GM23338 (cell line): ENCODE results near the gene HSD11B1. TPM values are rescaled to one million over a fixed set of nuclear protein-coding genes. Genes with fewer than 3 reads are reported as not detected.

Experiments used
- ATAC-seq: fragments of 200-7000 bp; cut with Tn5 transposase; 3 replicates; pipeline ENCODE4 v1.9.1; 2020
- DNase-seq: peaks from one replicate; pipeline ENCODE4 v3.0.0-alpha.2; 2015; ENCODE audit warnings: low spot score
- H2AFZ ChIP-seq: fragments of 200-600 bp; sonication (generic); 2 replicates; pipeline ENCODE4 v1.8.0; 2016; ENCODE audit warnings: antibody characterized with exemption, mild to moderate bottlenecking, moderate library complexity
- H3F3A ChIP-seq: fragments of 200-600 bp; sonication (generic); replicated peaks from 2 replicates; pipeline ENCODE4 v1.8.0; 2017; ENCODE audit warnings: antibody characterized with exemption, mixed run types, low read depth
- H3K27ac ChIP-seq: fragments of 200-600 bp; sonication (generic); 2 replicates; pipeline ENCODE4 v1.6.1; 2016; ENCODE audit warnings: low read depth
- H3K27me3 ChIP-seq: fragments of 200-600 bp; sonication (generic); 2 replicates; pipeline ENCODE4 v1.8.0; 2016; ENCODE audit warnings: mild to moderate bottlenecking, mixed run types, moderate library complexity; ENCODE audit not compliant: insufficient read depth
- H3K36me3 ChIP-seq: fragments of 200-600 bp; sonication (generic); 2 replicates; pipeline ENCODE4 v1.8.0; 2016; ENCODE audit warnings: mild to moderate bottlenecking; ENCODE audit not compliant: insufficient read depth
- H3K4me1 ChIP-seq: fragments of 200-600 bp; sonication (generic); 2 replicates; pipeline ENCODE4 v1.8.0; 2016; ENCODE audit warnings: mild to moderate bottlenecking, moderate library complexity; ENCODE audit not compliant: insufficient read depth
- H3K4me2 ChIP-seq: fragments of 200-600 bp; sonication (generic); 2 replicates; pipeline ENCODE4 v1.7.1; 2017; ENCODE audit warnings: mixed run types
- H3K4me3 ChIP-seq: fragments of 200-600 bp; sonication (generic); 2 replicates; pipeline ENCODE4 v1.6.1; 2016; ENCODE audit warnings: mixed run types
- H3K79me2 ChIP-seq: fragments of 200-600 bp; sonication (generic); replicated peaks from 2 replicates; pipeline ENCODE4 v1.8.0; 2017; ENCODE audit warnings: mild to moderate bottlenecking; ENCODE audit not compliant: insufficient read depth
- H3K9me2 ChIP-seq: fragments of 200-600 bp; sonication (generic); 2 replicates; pipeline ENCODE4 v1.8.0; 2017; ENCODE audit not compliant: insufficient read depth
- H4K20me1 ChIP-seq: fragments of 200-600 bp; sonication (generic); replicated peaks from 2 replicates; pipeline ENCODE4 v1.8.0; 2017; ENCODE audit warnings: mild to moderate bottlenecking; ENCODE audit not compliant: insufficient read depth
- H3K27ac Mint-ChIP-seq: 2 replicates; pipeline ENCODE4 v1.8.0; 2020; ENCODE audit warnings: inconsistent platforms, mild to moderate bottlenecking, moderate library complexity, mixed read lengths
- H3K27me3 Mint-ChIP-seq: 3 replicates; pipeline ENCODE4 v1.8.0; 2022; ENCODE audit warnings: low read depth, mild to moderate bottlenecking, moderate library complexity, mixed read lengths, inconsistent platforms; ENCODE audit not compliant: insufficient read depth, poor library complexity
- H3K36me3 Mint-ChIP-seq: 3 replicates; pipeline ENCODE4 v1.8.0; 2021; ENCODE audit warnings: low read depth, mild to moderate bottlenecking, inconsistent platforms, moderate library complexity, mixed read lengths
- H3K4me1 Mint-ChIP-seq: 3 replicates; pipeline ENCODE4 v1.8.0; 2020; ENCODE audit warnings: mild to moderate bottlenecking, inconsistent platforms, mixed read lengths
- H3K4me3 Mint-ChIP-seq: 3 replicates; pipeline ENCODE4 v1.8.0; 2021; ENCODE audit warnings: moderate library complexity, mild to moderate bottlenecking, inconsistent platforms, mixed read lengths
- H3K9me3 Mint-ChIP-seq: 3 replicates; pipeline ENCODE4 v1.8.0; 2020; ENCODE audit warnings: moderate library complexity, mild to moderate bottlenecking, inconsistent platforms, mixed read lengths
- EZH2 ChIP-seq: fragments of 200-600 bp; sonication (generic); IDR thresholded peaks from one replicate; pipeline ENCODE4 v1.8.0; 2017; ENCODE audit warnings: antibody characterized with exemption, mild to moderate bottlenecking, low read depth; ENCODE audit not compliant: unreplicated experiment
- NANOG ChIP-seq: IDR thresholded peaks from 2 replicates; pipeline ENCODE4 v1.6.1; 2016; ENCODE audit warnings: antibody characterized with exemption, borderline replicate concordance
- POLR2AphosphoS5 ChIP-seq: IDR thresholded peaks from 2 replicates; pipeline ENCODE4 v1.6.1; 2016; ENCODE audit warnings: antibody characterized with exemption, low read depth
- STAT1 ChIP-seq: IDR thresholded peaks from one replicate; pipeline ENCODE4 v1.6.1; 2016; ENCODE audit warnings: antibody characterized with exemption; ENCODE audit not compliant: unreplicated experiment
- ZNF114 ChIP-seq: fragments of 250-450 bp; sonication (Bioruptor Pico); IDR thresholded peaks from 2 replicates; pipeline ENCODE4 v1.5.0; 2020; ENCODE audit warnings: mild to moderate bottlenecking, moderate library complexity
- ZNF331 ChIP-seq: fragments of 250-450 bp; sonication (Bioruptor Pico); IDR thresholded peaks from 2 replicates; pipeline ENCODE4 v1.5.0; 2020; ENCODE audit warnings: low read depth, mild to moderate bottlenecking, moderate library complexity
- polyA plus RNA-seq: library from polyadenylated mRNA; unstranded; fragments of >200 nt; fragmentation: Nextera tagmentation; extraction: Ambion mirVana; gene quantifications from 2 replicates; pipeline ENCODE4 v1.2.1, GENCODE V29; 2016
- total RNA-seq: library from RNA; depleted of rRNA; stranded (reverse); fragments of >200 nt; shearing (Covaris generic); gene quantifications from 2 replicates; pipeline ENCODE4 v1.2.3, GENCODE V29; 2014
- TF ChIP-seq, protein P1 (sequence below): IDR thresholded peaks from 2 replicates; pipeline ENCODE4 v1.6.1; 2016; ENCODE audit warnings: antibody characterized with exemption
- TF ChIP-seq, protein P2 (sequence below), 2 experiments: fragments of 200-600 bp in 1 of 2; sonication (generic) in 1 of 2; conservative IDR thresholded peaks; 2 replicates each; pipeline versions ENCODE4 v1.5.1 to v1.6.1; 2016 to 2017; ENCODE audit warnings: antibody characterized with exemption in 2 of 2, low read depth in 2 of 2, mild to moderate bottlenecking in 2 of 2, moderate library complexity in 1 of 2

HSD11B1 gene
- total and polyA plus RNA-seq, 2 experiments from 2014 or later = not detected

DNA sequence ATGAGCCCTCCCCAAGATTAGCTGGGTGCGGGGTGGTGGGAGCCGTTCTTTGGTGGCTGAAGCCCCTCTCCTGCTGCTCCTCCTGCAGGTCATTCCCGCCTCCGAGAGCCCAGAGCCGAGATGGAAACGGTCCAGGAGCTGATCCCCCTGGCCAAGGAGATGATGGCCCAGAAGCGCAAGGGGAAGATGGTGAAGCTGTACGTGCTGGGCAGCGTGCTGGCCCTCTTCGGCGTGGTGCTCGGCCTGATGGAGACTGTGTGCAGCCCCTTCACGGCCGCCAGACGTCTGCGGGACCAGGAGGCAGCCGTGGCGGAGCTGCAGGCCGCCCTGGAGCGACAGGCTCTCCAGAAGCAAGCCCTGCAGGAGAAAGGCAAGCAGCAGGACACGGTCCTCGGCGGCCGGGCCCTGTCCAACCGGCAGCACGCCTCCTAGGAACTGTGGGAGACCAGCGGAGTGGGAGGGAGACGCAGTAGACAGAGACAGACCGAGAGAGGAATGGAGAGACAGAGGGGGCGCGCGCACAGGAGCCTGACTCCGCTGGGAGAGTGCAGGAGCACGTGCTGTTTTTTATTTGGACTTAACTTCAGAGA, 29.0 kb upstream of the HSD11B1 start:
- Histone ChIP-seq H3K27ac (no peak overlapping the region), H3K9me2 (peaks cover 10% of the 10 kb centered on the region; the same call in 1 of the 2 replicates), H3K4me2 (peak overlapping the region; percentile 99), H3K4me3 (peak overlapping the region; percentile 83), H3K27me3 (peaks cover 67% of the 10 kb centered on the region), H3F3A (no peaks in the 10 kb centered on the region), H4K20me1 (no peaks in the 10 kb centered on the region), H3K36me3 (no peaks in the 10 kb centered on the region), H3K4me1 (peaks cover 19% of the 10 kb centered on the region), H3K79me2 (no peaks in the 10 kb centered on the region), H2AFZ (peak overlapping the region; percentile 99)
- ATAC-seq = peak; percentile 74
- TF ChIP-seq, protein P1, sequence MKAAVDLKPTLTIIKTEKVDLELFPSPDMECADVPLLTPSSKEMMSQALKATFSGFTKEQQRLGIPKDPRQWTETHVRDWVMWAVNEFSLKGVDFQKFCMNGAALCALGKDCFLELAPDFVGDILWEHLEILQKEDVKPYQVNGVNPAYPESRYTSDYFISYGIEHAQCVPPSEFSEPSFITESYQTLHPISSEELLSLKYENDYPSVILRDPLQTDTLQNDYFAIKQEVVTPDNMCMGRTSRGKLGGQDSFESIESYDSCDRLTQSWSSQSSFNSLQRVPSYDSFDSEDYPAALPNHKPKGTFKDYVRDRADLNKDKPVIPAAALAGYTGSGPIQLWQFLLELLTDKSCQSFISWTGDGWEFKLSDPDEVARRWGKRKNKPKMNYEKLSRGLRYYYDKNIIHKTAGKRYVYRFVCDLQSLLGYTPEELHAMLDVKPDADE = no peak
- no peak for TF ChIP-seq ZNF331
- TF ChIP-seq, protein P2, sequence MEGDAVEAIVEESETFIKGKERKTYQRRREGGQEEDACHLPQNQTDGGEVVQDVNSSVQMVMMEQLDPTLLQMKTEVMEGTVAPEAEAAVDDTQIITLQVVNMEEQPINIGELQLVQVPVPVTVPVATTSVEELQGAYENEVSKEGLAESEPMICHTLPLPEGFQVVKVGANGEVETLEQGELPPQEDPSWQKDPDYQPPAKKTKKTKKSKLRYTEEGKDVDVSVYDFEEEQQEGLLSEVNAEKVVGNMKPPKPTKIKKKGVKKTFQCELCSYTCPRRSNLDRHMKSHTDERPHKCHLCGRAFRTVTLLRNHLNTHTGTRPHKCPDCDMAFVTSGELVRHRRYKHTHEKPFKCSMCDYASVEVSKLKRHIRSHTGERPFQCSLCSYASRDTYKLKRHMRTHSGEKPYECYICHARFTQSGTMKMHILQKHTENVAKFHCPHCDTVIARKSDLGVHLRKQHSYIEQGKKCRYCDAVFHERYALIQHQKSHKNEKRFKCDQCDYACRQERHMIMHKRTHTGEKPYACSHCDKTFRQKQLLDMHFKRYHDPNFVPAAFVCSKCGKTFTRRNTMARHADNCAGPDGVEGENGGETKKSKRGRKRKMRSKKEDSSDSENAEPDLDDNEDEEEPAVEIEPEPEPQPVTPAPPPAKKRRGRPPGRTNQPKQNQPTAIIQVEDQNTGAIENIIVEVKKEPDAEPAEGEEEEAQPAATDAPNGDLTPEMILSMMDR (conservative IDR thresholded peaks at IDR 0.05; ENCODE audit: low read depth in 2 of 2) = 0 out of 4 replicates have a peak, but pooled peaks of 1 of the 2 experiments have one; percentile 2
- TF ChIP-seq NANOG = no peak
- peak; percentile 44 for TF ChIP-seq EZH2
- TF ChIP-seq STAT1 = no peak
- no peak for TF ChIP-seq ZNF114 (CRISPR knock-in tag)
- TF ChIP-seq POLR2AphosphoS5 = no peak
- DNase-seq = peak; percentile 54
- Mint-ChIP-seq H3K36me3 (no peaks in the 10 kb centered on the region), H3K27me3 (peaks cover 41% of the 10 kb centered on the region), H3K4me1 (peaks cover 25% of the 10 kb centered on the region), H3K9me3 (no peaks in the 10 kb centered on the region), H3K4me3 (peak overlapping the region; percentile 79), H3K27ac (no peak overlapping the region)

DNA sequence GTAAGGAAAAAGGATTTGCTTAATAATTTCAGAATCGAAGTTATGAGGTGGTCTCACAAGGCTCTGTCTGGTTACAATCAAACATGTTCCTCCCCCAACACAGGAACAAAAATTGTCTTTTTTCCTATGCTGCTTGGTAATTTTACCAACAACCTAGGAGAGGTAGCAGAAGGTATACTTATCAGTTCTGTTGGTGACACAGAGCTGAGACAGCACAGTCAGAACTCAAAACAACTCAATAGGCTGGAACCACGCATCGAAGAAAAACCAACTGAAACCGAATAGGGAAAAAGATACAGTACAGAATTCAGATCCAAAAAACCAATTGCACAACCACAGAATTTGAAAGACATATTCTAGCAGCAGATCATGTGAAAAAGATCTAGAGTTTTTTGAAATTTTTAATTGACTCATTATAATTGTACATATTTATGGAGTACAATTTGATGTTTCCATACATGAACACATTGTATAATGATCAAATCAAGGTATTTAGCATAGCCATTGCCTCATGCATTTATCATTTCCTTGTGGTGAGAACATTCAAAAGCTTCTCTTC, 25.6 kb upstream of the HSD11B1 start:
- H3K4me1 Mint-ChIP-seq = peaks cover 12% of the 10 kb centered on the region
- no peak overlapping the region for H3K27ac ChIP-seq
- H2AFZ ChIP-seq = no peak overlapping the region
- no peak for ATAC-seq
- H3K36me3 Mint-ChIP-seq = no peaks in the 10 kb centered on the region
- no peaks in the 10 kb centered on the region for H3K9me3 Mint-ChIP-seq
- no peak overlapping the region for H3K4me3 Mint-ChIP-seq
- no peak for DNase-seq
- no peak overlapping the region for H3K4me2 ChIP-seq
- no peaks in the 10 kb centered on the region for H3K9me2 ChIP-seq
- no peaks in the 10 kb centered on the region for H4K20me1 ChIP-seq
- H3K4me3 ChIP-seq = no peak overlapping the region
- no peaks in the 10 kb centered on the region for H3K36me3 ChIP-seq
- no peak for TF ChIP-seq NANOG
- no peak for TF ChIP-seq POLR2AphosphoS5
- H3K4me1 ChIP-seq = peaks cover 15% of the 10 kb centered on the region
- H3F3A ChIP-seq = no peaks in the 10 kb centered on the region
- peaks cover 47% of the 10 kb centered on the region for H3K27me3 ChIP-seq
- H3K79me2 ChIP-seq = no peaks in the 10 kb centered on the region
- H3K27ac Mint-ChIP-seq = no peak overlapping the region
- peaks cover 37% of the 10 kb centered on the region for H3K27me3 Mint-ChIP-seq
